ENCODE measurements around the gene NHERF2.
A peak's percentile ranks its signal among the peaks of the same experiment; 100 is the strongest.

The NHERF2 gene

GRCh38 chr16:2042171-2042985 lies 15.7 kb downstream of the NHERF2 start:
- DNase-seq = no peak

- DNase-seq = no peak
These were observed 16.4 kb downstream of the NHERF2 start for GRCh38 chr16:2042986-2043666.

- no peak for DNase-seq
These were observed 17.2 kb downstream of the NHERF2 start for GRCh38 chr16:2043667-2044451.

- DNase-seq = no peak
These were observed 17.8 kb downstream of the NHERF2 start for GRCh38 chr16:2044541-2044940.

GRCh38 chr16:2045965-2046892 lies 19.5 kb downstream of the NHERF2 start:
- DNase-seq = no peak

- DNase-seq = no peak
These were observed 20.2 kb downstream of the NHERF2 start for GRCh38 chr16:2046893-2047329.

- DNase-seq = peak; percentile 92
These were observed 20.8 kb downstream of the NHERF2 start, which contains the start of the genes NTHL1 and TSC2 for GRCh38 chr16:2047330-2048115. Gene NTHL1 (minus strand): TSS chr16:2047834. CDS start chr16:2047823, 11 bp downstream. Gene TSC2 (plus strand): TSS chr16:2047985. CDS start chr16:2048616, 631 bp downstream.

- DNase-seq = no peak
These were observed 21.4 kb downstream of the NHERF2 start for GRCh38 chr16:2048116-2048543.

- DNase-seq = no peak
These were observed 26.5 kb downstream of the NHERF2 start for GRCh38 chr16:2053211-2053610.

GRCh38 chr16:2053897-2054296 lies 27.2 kb downstream of the NHERF2 start:
- no peak for DNase-seq

GRCh38 chr16:2054543-2055245 lies 28.0 kb downstream of the NHERF2 start:
- DNase-seq = no peak

GRCh38 chr16:2056077-2056476 lies 29.4 kb downstream of the NHERF2 start:
- no peak for DNase-seq

- no peak for DNase-seq
These were observed 30.1 kb downstream of the NHERF2 start for GRCh38 chr16:2056681-2057407.

- DNase-seq = no peak
These were observed 30.7 kb downstream of the NHERF2 start for GRCh38 chr16:2057438-2057837.

GRCh38 chr16:2058420-2058819 lies 31.7 kb downstream of the NHERF2 start:
- DNase-seq = no peak

- DNase-seq = no peak
These were observed 32.2 kb downstream of the NHERF2 start for GRCh38 chr16:2058872-2059271.

- DNase-seq = no peak
These were observed 33.6 kb downstream of the NHERF2 start for GRCh38 chr16:2060346-2060745.

GRCh38 chr16:2061023-2061422 lies 34.3 kb downstream of the NHERF2 start:
- no peak for DNase-seq

- no peak for DNase-seq
These were observed 34.8 kb downstream of the NHERF2 start for GRCh38 chr16:2061526-2061925.

GRCh38 chr16:2062801-2063200 lies 36.1 kb downstream of the NHERF2 start:
- DNase-seq = no peak

Data from activated T-cell treated with anti-CD3 and anti-CD28 coated beads, Interleukin-2, amount 50 U/mL, for 1 hour (primary cell).